Vagina (tissue), 2 donors: ENCODE measurements around the gene SNRPE.

Experiments
- CTCF ChIP-seq, 3 experiments: fragments of 450-650 bp in 2 of 3; fragments of 200-600 bp in 1 of 3; sonication (generic) in 1 of 3; IDR thresholded peaks; one replicate each; pipeline ENCODE4 v1.5.1; 2017 to 2019; ENCODE audit warnings: antibody characterized with exemption in 3 of 3, mild to moderate bottlenecking in 2 of 3, moderate library complexity in 2 of 3
- POLR2AphosphoS5 ChIP-seq, 2 donors: sonication (generic); formaldehyde crosslinking; IDR thresholded peaks; one replicate each; pipeline ENCODE4 v1.9.0; 2017; ENCODE audit warnings: antibody characterized with exemption in 2 of 2, mild to moderate bottlenecking in 2 of 2, low read depth in 1 of 2; ENCODE audit not compliant: insufficient read depth in 1 of 2

GRCh38 chr1:203839081-203839480 is 22.3 kb upstream of the SNRPE start:
- TF ChIP-seq CTCF (IDR thresholded peaks at IDR 0.05) (no peak), POLR2AphosphoS5 (IDR thresholded peaks at IDR 0.05; ENCODE audit: insufficient read depth in 1 of 2, low read depth in 1 of 2) (no peak)
